Body of pancreas (tissue), 4 donors: ENCODE measurements around the gene RGS8. TPM values are rescaled to one million over a fixed set of nuclear protein-coding genes. Genes with fewer than 3 reads are reported as not detected.

ENCODE experiments used
- ATAC-seq: fragments of 150-250 bp; one replicate; pipeline ENCODE4 v1.9.1; 2016
- DNase-seq, 4 donors: peaks; one replicate each; pipeline ENCODE4 v3.0.0-alpha.2; 2019
- H3K27ac ChIP-seq, 4 donors: fragments of 200-600 bp; sonication (generic); 1 replicate in 3 of 4; 2 replicates in 1 of 4; pipeline versions ENCODE4 v1.5.1 to v1.6.1; 2016 to 2019; ENCODE audit warnings: mild to moderate bottlenecking in 1 of 4, mixed read lengths in 1 of 4, moderate library complexity in 1 of 4
- H3K27me3 ChIP-seq, 2 donors: fragments of 200-600 bp; sonication (generic); one replicate each; pipeline ENCODE4 v1.6.0; 2016; ENCODE audit warnings: mild to moderate bottlenecking in 1 of 2
- H3K36me3 ChIP-seq, 2 donors: fragments of 200-600 bp; sonication (generic); replicated peaks in 1 of 2; 2 replicates each; pipeline ENCODE4 v1.5.1; 2016; ENCODE audit warnings: low read depth in 2 of 2; ENCODE audit not compliant: insufficient read depth in 1 of 2
- H3K4me1 ChIP-seq: fragments of 200-600 bp; sonication (generic); one replicate; pipeline ENCODE4 v1.6.0; 2016
- H3K4me3 ChIP-seq, 2 donors: fragments of 200-600 bp; sonication (generic); 1 replicate in 1 of 2; 2 replicates in 1 of 2; pipeline ENCODE4 v1.5.1; 2016 to 2019
- H3K9me3 ChIP-seq, 3 donors: fragments of 200-600 bp; sonication (generic); 1 replicate in 2 of 3; 2 replicates in 1 of 3; pipeline ENCODE4 v1.5.1; 2016
- POLR2A ChIP-seq, 3 donors: fragments of 450-650 bp; IDR thresholded peaks; one replicate each; pipeline ENCODE4 v1.6.1; 2016; ENCODE audit warnings: antibody characterized with exemption in 3 of 3, mild to moderate bottlenecking in 2 of 3
- WGBS, 2 donors: methylation state at CpG; one replicate each; pipeline ENCODE4 v1.1.5; 2017; 5-methylcytosine and 5-hydroxymethylcytosine counted together
- intact Hi-C: fragments of 100-400 bp; cut with DNase I; formaldehyde crosslinking; loops from one replicate; pipeline ENCODE4 v1.15.1; 2023
- total RNA-seq, 2 donors: library from RNA; depleted of rRNA; stranded (reverse); fragments of >200 nt; gene quantifications; one replicate each; pipeline ENCODE4 v1.1.0, GENCODE V29; 2016
- TF ChIP-seq, protein P1 (sequence below), 7 experiments: fragments of 450-650 bp in 4 of 7; fragments of 200-600 bp in 3 of 7; sonication (generic) in 3 of 7; IDR thresholded peaks; one replicate each; pipeline ENCODE4 v1.5.1; 2016 to 2019; ENCODE audit warnings: antibody characterized with exemption in 7 of 7

The RGS8 gene
- total RNA-seq, 2 donors from 2014 or later, result not detected

DNA sequence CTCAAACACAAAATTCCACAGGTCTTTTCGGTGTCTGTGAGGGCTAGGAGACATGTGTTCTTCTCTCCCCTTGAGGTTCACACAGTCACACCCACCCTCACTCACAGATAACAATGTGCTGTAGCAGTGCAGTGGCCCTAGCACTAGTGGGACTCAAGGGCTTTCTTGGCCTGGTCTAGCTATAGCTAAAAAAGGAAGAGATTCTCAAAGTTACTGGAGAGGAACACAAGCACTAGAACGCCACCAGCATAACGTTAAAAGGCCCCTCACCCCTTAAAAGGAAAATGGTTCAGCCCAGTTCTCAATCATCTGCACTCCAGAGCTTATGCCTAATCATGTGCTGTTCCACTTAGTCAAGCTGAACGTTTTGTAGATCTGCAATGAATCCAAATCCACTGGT is 39.5 kb downstream of the RGS8 start:
- intact Hi-C loops, result no loop called here
- no peaks in the 10 kb centered on the region for H3K9me3 ChIP-seq
- H3K36me3 ChIP-seq, result no peaks in the 10 kb centered on the region
- DNase-seq (no peak), ATAC-seq (no peak)
- TF ChIP-seq, protein P1, sequence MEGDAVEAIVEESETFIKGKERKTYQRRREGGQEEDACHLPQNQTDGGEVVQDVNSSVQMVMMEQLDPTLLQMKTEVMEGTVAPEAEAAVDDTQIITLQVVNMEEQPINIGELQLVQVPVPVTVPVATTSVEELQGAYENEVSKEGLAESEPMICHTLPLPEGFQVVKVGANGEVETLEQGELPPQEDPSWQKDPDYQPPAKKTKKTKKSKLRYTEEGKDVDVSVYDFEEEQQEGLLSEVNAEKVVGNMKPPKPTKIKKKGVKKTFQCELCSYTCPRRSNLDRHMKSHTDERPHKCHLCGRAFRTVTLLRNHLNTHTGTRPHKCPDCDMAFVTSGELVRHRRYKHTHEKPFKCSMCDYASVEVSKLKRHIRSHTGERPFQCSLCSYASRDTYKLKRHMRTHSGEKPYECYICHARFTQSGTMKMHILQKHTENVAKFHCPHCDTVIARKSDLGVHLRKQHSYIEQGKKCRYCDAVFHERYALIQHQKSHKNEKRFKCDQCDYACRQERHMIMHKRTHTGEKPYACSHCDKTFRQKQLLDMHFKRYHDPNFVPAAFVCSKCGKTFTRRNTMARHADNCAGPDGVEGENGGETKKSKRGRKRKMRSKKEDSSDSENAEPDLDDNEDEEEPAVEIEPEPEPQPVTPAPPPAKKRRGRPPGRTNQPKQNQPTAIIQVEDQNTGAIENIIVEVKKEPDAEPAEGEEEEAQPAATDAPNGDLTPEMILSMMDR (IDR thresholded peaks at IDR 0.05), result no peak
- TF ChIP-seq POLR2A (IDR thresholded peaks at IDR 0.05), result no peak
- H3K4me1 ChIP-seq, result no peaks in the 10 kb centered on the region
- H3K27me3 ChIP-seq, result no peaks in the 10 kb centered on the region
- WGBS, 2 donors, result 61 to 71% methylated on average over 4 of the region's 4 CpGs
- H3K4me3 ChIP-seq, result no peak overlapping the region
- H3K27ac ChIP-seq, result no peak overlapping the region

DNA sequence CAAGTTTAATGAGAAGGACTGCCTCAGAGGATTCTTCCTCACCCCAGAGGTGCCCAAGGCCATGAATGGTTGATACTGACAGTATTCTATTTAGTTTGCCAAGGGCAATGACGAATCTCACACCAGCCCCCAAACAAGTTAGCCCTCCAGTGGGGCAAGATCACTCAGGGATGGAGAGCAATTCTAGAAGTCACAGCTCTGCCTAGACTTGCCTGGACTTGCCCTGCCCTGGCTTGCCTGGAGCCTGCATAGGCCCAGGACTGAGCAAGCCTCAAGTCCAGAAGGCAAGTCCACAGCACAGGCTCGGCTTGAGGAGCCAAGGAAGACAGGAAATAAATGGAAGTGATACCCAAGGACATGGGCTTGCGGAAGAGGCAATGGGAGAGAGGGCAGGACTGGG is 40.7 kb downstream of the RGS8 start:
- Histone ChIP-seq H3K9me3 (no peaks in the 10 kb centered on the region), H3K27ac (no peak overlapping the region), H3K4me3 (no peak overlapping the region), H3K27me3 (no peaks in the 10 kb centered on the region), H3K4me1 (no peaks in the 10 kb centered on the region), H3K36me3 (no peaks in the 10 kb centered on the region)
- WGBS, 2 donors, result 82 to 87% methylated on average over 3 of the region's 3 CpGs
- ATAC-seq (no peak), DNase-seq (no peak)
- intact Hi-C loops, result no loop called here
- TF ChIP-seq, protein P1 (IDR thresholded peaks at IDR 0.05), result no peak
- no peak for TF ChIP-seq POLR2A (IDR thresholded peaks at IDR 0.05)

DNA sequence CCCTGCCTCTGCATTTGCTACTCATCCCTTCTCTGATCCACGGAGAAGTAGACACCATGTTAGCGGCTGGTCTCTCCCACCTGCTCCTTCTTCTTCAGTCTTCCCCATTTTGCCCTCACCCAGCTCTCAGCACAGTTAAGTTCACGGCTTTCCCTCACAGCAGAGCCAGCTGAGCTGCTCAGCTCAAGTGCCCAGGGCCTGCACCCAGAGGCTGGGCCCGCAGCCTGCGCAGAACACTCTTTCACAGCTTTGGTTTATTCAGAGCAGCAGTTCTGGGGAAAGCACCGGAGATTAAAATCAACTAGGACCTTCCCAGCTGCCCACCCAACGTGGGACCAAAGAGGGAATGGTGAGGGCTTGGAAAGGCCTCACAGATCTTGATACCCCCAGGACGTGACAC is 41.9 kb downstream of the RGS8 start:
- H3K4me1 ChIP-seq, result no peaks in the 10 kb centered on the region
- no peak for ATAC-seq
- no peaks in the 10 kb centered on the region for H3K27me3 ChIP-seq
- WGBS, 2 donors, result 81 to 96% methylated on average over 8 of the region's 8 CpGs
- H3K36me3 ChIP-seq, result no peaks in the 10 kb centered on the region
- no peaks in the 10 kb centered on the region for H3K9me3 ChIP-seq
- no peak for TF ChIP-seq POLR2A (IDR thresholded peaks at IDR 0.05)
- TF ChIP-seq, protein P1 (IDR thresholded peaks at IDR 0.05), result no peak
- H3K4me3 ChIP-seq, result no peak overlapping the region
- DNase-seq, result no peak
- intact Hi-C loops, result no loop called here
- no peak overlapping the region for H3K27ac ChIP-seq

DNA sequence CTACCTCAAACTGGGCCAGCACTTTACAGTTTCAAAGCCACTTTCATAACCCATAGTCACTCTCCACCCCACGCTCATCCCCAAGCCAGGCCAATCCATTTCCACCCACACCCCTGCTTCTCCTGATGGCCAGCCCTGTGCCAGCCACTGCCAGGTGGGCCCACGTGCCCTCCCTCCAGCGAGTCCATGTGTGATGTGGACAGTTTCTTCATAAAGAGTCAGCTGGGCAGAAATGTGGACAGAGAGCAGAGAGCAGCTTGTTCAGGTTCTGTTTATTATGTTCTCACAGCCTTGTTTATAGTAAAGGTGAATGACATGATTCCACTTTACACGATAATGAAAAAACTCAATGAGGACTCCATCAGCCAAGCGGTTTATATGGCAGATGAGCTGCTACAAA is 42.8 kb downstream of the RGS8 start:
- no peaks in the 10 kb centered on the region for H3K27me3 ChIP-seq
- no peaks in the 10 kb centered on the region for H3K36me3 ChIP-seq
- DNase-seq (no peak), ATAC-seq (no peak)
- H3K9me3 ChIP-seq, result no peaks in the 10 kb centered on the region
- WGBS, 2 donors, result 75 to 86% methylated on average over 5 of the region's 5 CpGs
- intact Hi-C loops, result no loop called here
- H3K27ac ChIP-seq, result no peak overlapping the region
- H3K4me3 ChIP-seq, result no peak overlapping the region
- no peaks in the 10 kb centered on the region for H3K4me1 ChIP-seq
- TF ChIP-seq, protein P1 (IDR thresholded peaks at IDR 0.05), result no peak
- TF ChIP-seq POLR2A (IDR thresholded peaks at IDR 0.05), result no peak

DNA sequence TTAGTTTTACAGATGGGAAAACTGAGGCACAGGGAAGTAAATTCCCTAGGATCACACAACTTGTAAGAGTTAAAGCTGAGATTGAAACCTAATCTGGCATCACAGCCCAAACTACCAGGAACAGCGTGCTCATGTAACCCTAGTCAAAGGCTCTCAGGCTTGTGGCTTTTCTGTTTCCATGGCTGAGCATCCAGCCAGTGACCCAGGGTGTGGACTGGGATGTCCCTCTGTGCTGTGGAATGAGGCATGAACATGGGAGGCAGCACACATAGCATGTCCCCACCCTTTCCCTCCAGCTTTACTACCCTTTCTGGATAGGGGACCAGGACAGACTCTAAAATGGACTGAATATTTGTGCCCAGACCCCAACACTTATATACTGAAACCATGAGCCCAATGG is 45.1 kb downstream of the RGS8 start:
- DNase-seq (no peak), ATAC-seq (no peak)
- no peaks in the 10 kb centered on the region for H3K9me3 ChIP-seq
- H3K4me3 ChIP-seq, result no peak overlapping the region
- intact Hi-C loops, result no loop called here
- H3K27ac ChIP-seq, result no peak overlapping the region
- no peaks in the 10 kb centered on the region for H3K27me3 ChIP-seq
- H3K36me3 ChIP-seq, result no peaks in the 10 kb centered on the region
- no peaks in the 10 kb centered on the region for H3K4me1 ChIP-seq
- WGBS, 2 donors, result 100% methylated on average over 1 of the region's 1 CpG
- TF ChIP-seq, protein P1 (IDR thresholded peaks at IDR 0.05), result no peak
- no peak for TF ChIP-seq POLR2A (IDR thresholded peaks at IDR 0.05)
